Gastrocnemius medialis (tissue), 4 donors: ENCODE measurements around the gene CCSER2.

ENCODE experiments used
- CTCF ChIP-seq, 5 experiments: fragments of 450-650 bp in 3 of 5; fragments of 200-600 bp in 2 of 5; sonication (generic) in 2 of 5; IDR thresholded peaks in 4 of 5; conservative IDR thresholded peaks in 1 of 5; 1 replicate in 4 of 5; 2 replicates in 1 of 5; pipeline ENCODE4 v1.5.1; 2016 to 2019; ENCODE audit warnings: antibody characterized with exemption in 5 of 5, mild to moderate bottlenecking in 3 of 5, moderate library complexity in 3 of 5
- POLR2A ChIP-seq, 2 donors: fragments of 450-650 bp; IDR thresholded peaks; one replicate each; pipeline ENCODE4 v1.6.1; 2017; ENCODE audit warnings: antibody characterized with exemption in 2 of 2, mild to moderate bottlenecking in 2 of 2, moderate library complexity in 2 of 2

- TF ChIP-seq CTCF (IDR thresholded peaks at IDR 0.05 in 4 of 5, conservative IDR thresholded peaks at IDR 0.05 in 1 of 5) (no peak), POLR2A (IDR thresholded peaks at IDR 0.05) (no peak)
These were observed 87.3 kb downstream of the CCSER2 start for GRCh38 chr10:84415539-84416244.
